HEK293T (cell line): ENCODE data around the gene TLE1.

Source experiments
- CTCF ChIA-PET: fragments of 350-600 bp; formaldehyde crosslinking; extraction: SDS; loops from one replicate; lab custom pipeline; 2021; ENCODE audit warnings: antibody characterized with exemption, inconsistent platforms; lab: Yijun Ruan, JAX
- POLR2A ChIA-PET: fragments of 350-600 bp; formaldehyde crosslinking; extraction: SDS; loops from one replicate; lab custom pipeline; 2020; ENCODE audit warnings: antibody characterized with exemption, inconsistent platforms; lab: Yijun Ruan, JAX
- DNase-seq: peaks from one replicate; pipeline ENCODE4 v3.0.0; 2012; ENCODE audit warnings: mixed read lengths; ENCODE audit errors: extremely low spot score
- BHLHE40 ChIP-seq: fragments of 450-650 bp; IDR thresholded peaks from 2 replicates; pipeline ENCODE4 v1.6.1; 2016; ENCODE audit warnings: mild to moderate bottlenecking, moderate library complexity, borderline replicate concordance
- CTBP1 ChIP-seq: fragments of 450-650 bp; IDR thresholded peaks from 2 replicates; pipeline ENCODE4 v1.6.1; 2016; ENCODE audit warnings: borderline replicate concordance
- ELF4 ChIP-seq: fragments of 450-650 bp; IDR thresholded peaks from 2 replicates; pipeline ENCODE4 v1.6.1; 2017; ENCODE audit warnings: antibody characterized with exemption
- FOXA1 ChIP-seq: fragments of 450-650 bp; IDR thresholded peaks from 2 replicates; pipeline ENCODE4 v1.6.1; 2016; ENCODE audit warnings: mild to moderate bottlenecking
- FOXK2 ChIP-seq: fragments of 450-650 bp; IDR thresholded peaks from 2 replicates; pipeline ENCODE4 v1.6.1; 2016; ENCODE audit warnings: mild to moderate bottlenecking
- FOXM1 ChIP-seq: fragments of 450-650 bp; IDR thresholded peaks from 2 replicates; pipeline ENCODE4 v1.6.1; 2017; ENCODE audit warnings: mild to moderate bottlenecking, borderline replicate concordance
- HDGF ChIP-seq: fragments of 450-650 bp; IDR thresholded peaks from 2 replicates; pipeline ENCODE4 v1.6.1; 2017; ENCODE audit warnings: antibody characterized with exemption, borderline replicate concordance
- L3MBTL2 ChIP-seq: fragments of 450-650 bp; conservative IDR thresholded peaks from 2 replicates; pipeline ENCODE4 v1.6.1; 2016; ENCODE audit warnings: mild to moderate bottlenecking
- LEF1 ChIP-seq: fragments of 450-650 bp; IDR thresholded peaks from 2 replicates; pipeline ENCODE4 v1.6.1; 2017; ENCODE audit warnings: mild to moderate bottlenecking, borderline replicate concordance
- NFRKB ChIP-seq: fragments of 450-650 bp; IDR thresholded peaks from 2 replicates; pipeline ENCODE4 v1.6.1; 2016; ENCODE audit warnings: mild to moderate bottlenecking, moderate library complexity
- PKNOX1 ChIP-seq: fragments of 450-650 bp; IDR thresholded peaks from 2 replicates; pipeline ENCODE4 v1.6.1; 2016
- SP1 ChIP-seq: fragments of 450-650 bp; IDR thresholded peaks from 2 replicates; pipeline ENCODE4 v1.6.1; 2017
- SUZ12 ChIP-seq: fragments of 450-650 bp; IDR thresholded peaks from 2 replicates; pipeline ENCODE4 v1.6.1; 2016; ENCODE audit warnings: mild to moderate bottlenecking
- TARDBP ChIP-seq: fragments of 450-650 bp; IDR thresholded peaks from 2 replicates; pipeline ENCODE4 v1.6.1; 2016
- ZNF384 ChIP-seq: fragments of 450-650 bp; IDR thresholded peaks from 2 replicates; pipeline ENCODE4 v1.6.1; 2016

Gene TLE1

GRCh38 chr9:81534138-81534875 lies 155.0 kb downstream of the TLE1 start:
- CTCF ChIA-PET, result no interaction called here
- DNase-seq, result no peak
- POLR2A ChIA-PET, result no interaction called here
- TF ChIP-seq FOXK2 (no peak), ELF4 (no peak), ZNF384 (no peak), NFRKB (no peak), L3MBTL2 (no peak), FOXA1 (no peak), BHLHE40 (no peak), SP1 (no peak), FOXM1 (no peak), TARDBP (no peak), CTBP1 (no peak), SUZ12 (no peak), LEF1 (no peak), HDGF (no peak), PKNOX1 (no peak)
